HepG2 (cell line): ENCODE data around the gene ACSS2. TPM values are rescaled to one million over a fixed set of nuclear protein-coding genes. Genes with fewer than 3 reads are reported as not detected.
A peak's percentile ranks its signal among the peaks of the same experiment; 100 is the strongest.

Experiments
- JUND ChIP-seq: sonication (generic); formaldehyde crosslinking; IDR thresholded peaks from 2 replicates; pipeline ENCODE4 v1.8.0; 2022; ENCODE audit warnings: mild to moderate bottlenecking, missing genetic modification reagents
- MTF1 ChIP-seq: sonication (generic); formaldehyde crosslinking; IDR thresholded peaks from 2 replicates; pipeline ENCODE4 v1.5.0; 2020; ENCODE audit warnings: missing genetic modification reagents
- MXD4 ChIP-seq: IDR thresholded peaks from 2 replicates; pipeline ENCODE4 v1.6.1; 2016; ENCODE audit warnings: mild to moderate bottlenecking, missing biosample characterization, missing genetic modification reagents
- NPAS2 ChIP-seq: sonication (generic); formaldehyde crosslinking; IDR thresholded peaks from 2 replicates; pipeline ENCODE4 v1.8.0; 2022; ENCODE audit warnings: mild to moderate bottlenecking, missing genetic modification reagents, borderline replicate concordance
- ZNF251 ChIP-seq: sonication (generic); formaldehyde crosslinking; IDR thresholded peaks from 2 replicates; pipeline ENCODE4 v1.9.0; 2021; ENCODE audit warnings: mild to moderate bottlenecking, missing genetic modification reagents
- ZNF260 ChIP-seq: sonication (generic); formaldehyde crosslinking; IDR thresholded peaks from 2 replicates; pipeline ENCODE4 v1.4.0; 2020; ENCODE audit warnings: missing genetic modification reagents, low read depth, mild to moderate bottlenecking, borderline replicate concordance
- ZNF563 ChIP-seq: sonication (generic); formaldehyde crosslinking; IDR thresholded peaks from 2 replicates; pipeline ENCODE4 v1.8.0; 2022; ENCODE audit warnings: mild to moderate bottlenecking, moderate library complexity, missing genetic modification reagents
- ZNF564 ChIP-seq: sonication (generic); formaldehyde crosslinking; IDR thresholded peaks from 2 replicates; pipeline ENCODE4 v1.8.1; 2023; ENCODE audit warnings: mild to moderate bottlenecking, missing genetic modification reagents
- ZNF772 ChIP-seq: sonication (generic); formaldehyde crosslinking; IDR thresholded peaks from 2 replicates; pipeline ENCODE4 v1.5.0; 2020; ENCODE audit warnings: mild to moderate bottlenecking, missing genetic modification reagents
- ZNF839 ChIP-seq: sonication (generic); formaldehyde crosslinking; IDR thresholded peaks from 2 replicates; pipeline ENCODE4 v1.4.0; 2020; ENCODE audit warnings: missing genetic modification reagents, mild to moderate bottlenecking, borderline replicate concordance
- polyA plus RNA-seq, 8 experiments: library from polyadenylated mRNA; depleted of rRNA in 3 of 8; stranded (reverse) in 7 of 8; unstranded in 1 of 8; fragments of >200 nt; fragmentation: Illumina TruSeq in 4 of 8; extraction: Trizol in 4 of 8; gene quantifications; 2 replicates each; pipeline versions ENCODE4 v1.2.1 to v1.2.3, GENCODE V29; 2011 to 2016; ENCODE audit warnings: low read depth in 4 of 8, missing spikeins in 1 of 8, mixed read lengths in 1 of 8; ENCODE audit not compliant: insufficient read depth in 1 of 8
- total RNA-seq, 5 experiments: library from RNA; depleted of rRNA; stranded (reverse); fragments of >200 nt; fragmentation: Illumina TruSeq; extraction: Trizol; gene quantifications; 2 replicates each; pipeline ENCODE4 v1.2.3, GENCODE V29; 2016; ENCODE audit warnings: low read depth in 1 of 5
- TF ChIP-seq, protein P1 (sequence below): IDR thresholded peaks from 2 replicates; pipeline ENCODE4 v1.6.1; 2018; ENCODE audit warnings: missing genetic modification reagents
- TF ChIP-seq, protein P2 (sequence below): sonication (generic); formaldehyde crosslinking; IDR thresholded peaks from 2 replicates; pipeline ENCODE4 v1.5.0; 2020; ENCODE audit warnings: missing genetic modification reagents, mild to moderate bottlenecking, borderline replicate concordance
- TF ChIP-seq, protein P3 (sequence below): sonication (generic); formaldehyde crosslinking; IDR thresholded peaks from 2 replicates; pipeline ENCODE4 v1.4.0; 2020; ENCODE audit warnings: missing genetic modification reagents, low read depth, mild to moderate bottlenecking, borderline replicate concordance
- TF ChIP-seq, protein P4 (sequence below): IDR thresholded peaks from 2 replicates; pipeline ENCODE4 v1.6.1; 2016; ENCODE audit warnings: missing compliant biosample characterization, missing genetic modification reagents, borderline replicate concordance
- TF ChIP-seq, protein P5 (sequence below): conservative IDR thresholded peaks from 2 replicates; pipeline ENCODE4 v1.6.1; 2018; ENCODE audit warnings: missing genetic modification reagents

ACSS2 gene
- total and polyA plus RNA-seq, 2 of the 13 experiments (the other 11 are each of a cell fraction or from before 2014, with no cell fraction given) = 72.8 to 89.7 TPM

DNA sequence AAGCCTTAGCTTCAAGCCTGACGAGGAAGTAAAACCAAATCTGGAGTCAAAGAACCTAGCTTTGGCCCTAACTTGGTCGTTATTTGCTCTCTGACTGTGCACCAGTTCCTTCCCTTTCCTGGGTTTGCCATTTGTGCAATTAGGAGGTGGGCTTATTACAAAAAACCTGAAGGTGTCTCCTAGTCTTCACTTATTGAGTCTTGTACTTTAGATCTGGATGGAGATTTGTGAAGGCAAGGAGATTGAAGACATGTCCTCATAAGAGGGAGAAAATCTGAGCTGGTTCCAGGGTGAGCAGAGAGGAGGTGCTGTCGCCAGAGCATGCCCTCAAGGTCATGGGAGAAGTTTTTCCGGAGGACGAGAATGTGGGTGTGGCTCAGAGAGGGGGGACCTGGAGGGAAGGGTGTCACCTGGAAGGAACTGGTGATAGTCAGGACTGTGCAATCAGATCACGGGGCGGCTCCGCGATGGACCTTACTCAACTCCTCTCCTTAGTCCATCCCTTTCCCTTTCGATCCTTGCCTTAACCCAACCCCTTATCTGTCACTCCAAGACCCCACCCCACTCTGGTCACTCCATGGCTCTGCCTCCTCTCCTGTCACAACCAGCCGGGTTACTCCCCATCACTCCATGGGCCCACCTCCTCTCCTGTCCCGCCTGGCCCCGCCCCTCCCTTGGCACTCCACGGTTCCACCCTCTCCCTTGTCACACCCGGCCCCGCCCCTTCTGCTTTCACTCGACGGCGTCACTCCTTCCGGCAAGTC lies 588 bp upstream of the ACSS2 start (continued):
- TF ChIP-seq ZNF772 (CRISPR knock-in tag) (peak; percentile 15; the same call in 1 of the 2 replicates), MTF1 (CRISPR knock-in tag) (no peak), ZNF251 (CRISPR knock-in tag) (no peak), MXD4 (CRISPR knock-in tag) (0 out of 2 replicates have a peak, but pooled peaks have one; percentile 52), ZNF564 (CRISPR knock-in tag) (peak; percentile 68; the same call in 1 of the 2 replicates), ZNF260 (CRISPR knock-in tag) (no peak), ZNF839 (no peak), ZNF563 (no peak), JUND (CRISPR knock-in tag) (no peak), NPAS2 (no peak)
- TF ChIP-seq, protein P1, sequence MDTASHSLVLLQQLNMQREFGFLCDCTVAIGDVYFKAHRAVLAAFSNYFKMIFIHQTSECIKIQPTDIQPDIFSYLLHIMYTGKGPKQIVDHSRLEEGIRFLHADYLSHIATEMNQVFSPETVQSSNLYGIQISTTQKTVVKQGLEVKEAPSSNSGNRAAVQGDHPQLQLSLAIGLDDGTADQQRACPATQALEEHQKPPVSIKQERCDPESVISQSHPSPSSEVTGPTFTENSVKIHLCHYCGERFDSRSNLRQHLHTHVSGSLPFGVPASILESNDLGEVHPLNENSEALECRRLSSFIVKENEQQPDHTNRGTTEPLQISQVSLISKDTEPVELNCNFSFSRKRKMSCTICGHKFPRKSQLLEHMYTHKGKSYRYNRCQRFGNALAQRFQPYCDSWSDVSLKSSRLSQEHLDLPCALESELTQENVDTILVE (CRISPR knock-in tag) = no peak
- TF ChIP-seq, protein P2, sequence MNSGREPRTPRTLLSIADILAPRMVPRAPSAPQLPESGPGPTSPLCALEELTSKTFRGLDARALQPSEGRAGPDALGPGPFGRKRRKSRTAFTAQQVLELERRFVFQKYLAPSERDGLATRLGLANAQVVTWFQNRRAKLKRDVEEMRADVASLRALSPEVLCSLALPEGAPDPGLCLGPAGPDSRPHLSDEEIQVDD (CRISPR knock-in tag) = no peak
- TF ChIP-seq, protein P3, sequence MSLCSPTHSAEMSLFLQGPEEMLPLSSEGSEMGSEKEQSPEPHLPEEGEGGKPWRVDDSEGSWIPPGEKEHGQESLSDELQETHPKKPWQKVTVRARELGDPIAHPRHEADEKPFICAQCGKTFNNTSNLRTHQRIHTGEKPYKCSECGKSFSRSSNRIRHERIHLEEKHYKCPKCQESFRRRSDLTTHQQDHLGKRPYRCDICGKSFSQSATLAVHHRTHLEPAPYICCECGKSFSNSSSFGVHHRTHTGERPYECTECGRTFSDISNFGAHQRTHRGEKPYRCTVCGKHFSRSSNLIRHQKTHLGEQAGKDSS (CRISPR knock-in tag) = no peak
- TF ChIP-seq, protein P4, sequence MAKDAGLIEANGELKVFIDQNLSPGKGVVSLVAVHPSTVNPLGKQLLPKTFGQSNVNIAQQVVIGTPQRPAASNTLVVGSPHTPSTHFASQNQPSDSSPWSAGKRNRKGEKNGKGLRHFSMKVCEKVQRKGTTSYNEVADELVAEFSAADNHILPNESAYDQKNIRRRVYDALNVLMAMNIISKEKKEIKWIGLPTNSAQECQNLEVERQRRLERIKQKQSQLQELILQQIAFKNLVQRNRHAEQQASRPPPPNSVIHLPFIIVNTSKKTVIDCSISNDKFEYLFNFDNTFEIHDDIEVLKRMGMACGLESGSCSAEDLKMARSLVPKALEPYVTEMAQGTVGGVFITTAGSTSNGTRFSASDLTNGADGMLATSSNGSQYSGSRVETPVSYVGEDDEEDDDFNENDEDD (CRISPR knock-in tag) = peak; percentile 36; the same call in 1 of the 2 replicates
- TF ChIP-seq, protein P5, sequence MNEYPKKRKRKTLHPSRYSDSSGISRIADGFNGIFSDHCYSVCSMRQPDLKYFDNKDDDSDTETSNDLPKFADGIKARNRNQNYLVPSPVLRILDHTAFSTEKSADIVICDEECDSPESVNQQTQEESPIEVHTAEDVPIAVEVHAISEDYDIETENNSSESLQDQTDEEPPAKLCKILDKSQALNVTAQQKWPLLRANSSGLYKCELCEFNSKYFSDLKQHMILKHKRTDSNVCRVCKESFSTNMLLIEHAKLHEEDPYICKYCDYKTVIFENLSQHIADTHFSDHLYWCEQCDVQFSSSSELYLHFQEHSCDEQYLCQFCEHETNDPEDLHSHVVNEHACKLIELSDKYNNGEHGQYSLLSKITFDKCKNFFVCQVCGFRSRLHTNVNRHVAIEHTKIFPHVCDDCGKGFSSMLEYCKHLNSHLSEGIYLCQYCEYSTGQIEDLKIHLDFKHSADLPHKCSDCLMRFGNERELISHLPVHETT (CRISPR knock-in tag) = 0 out of 2 replicates have a peak, but pooled peaks have one; percentile 18
